Neural progenitor cell (in vitro differentiated cells): ENCODE measurements around the gene EIF3I. TPM values are rescaled to one million over a fixed set of nuclear protein-coding genes. Genes with fewer than 3 reads are reported as not detected.

Experiments
- DNase-seq: peaks from one replicate; pipeline ENCODE4 v3.0.0-alpha.2; 2016; ENCODE audit warnings: low spot score
- H2AFZ ChIP-seq: fragments of 200-600 bp; sonication (generic); replicated peaks from 2 replicates; pipeline ENCODE4 v1.6.1; 2016; ENCODE audit warnings: antibody characterized with exemption
- H3F3A ChIP-seq: fragments of 200-600 bp; sonication (generic); 2 replicates; pipeline ENCODE4 v1.6.1; 2016; ENCODE audit warnings: antibody characterized with exemption, low read depth
- H3K27ac ChIP-seq: fragments of 200-600 bp; sonication (generic); 2 replicates; pipeline ENCODE4 v1.5.1; 2016; ENCODE audit warnings: mild to moderate bottlenecking
- H3K27me3 ChIP-seq: fragments of 200-600 bp; sonication (generic); 2 replicates; pipeline ENCODE4 v1.6.1; 2016; ENCODE audit warnings: mild to moderate bottlenecking, moderate library complexity
- H3K36me3 ChIP-seq: fragments of 200-600 bp; sonication (generic); 2 replicates; pipeline ENCODE4 v1.5.1; 2016
- H3K4me1 ChIP-seq: fragments of 200-600 bp; sonication (generic); 2 replicates; pipeline ENCODE4 v1.6.1; 2016; ENCODE audit warnings: mixed run types
- H3K4me2 ChIP-seq: fragments of 200-600 bp; sonication (generic); 2 replicates; pipeline ENCODE4 v1.6.1; 2016
- H3K4me3 ChIP-seq: fragments of 200-600 bp; sonication (generic); 2 replicates; pipeline ENCODE4 v1.5.1; 2016
- H3K79me2 ChIP-seq: fragments of 200-600 bp; sonication (generic); 2 replicates; pipeline ENCODE4 v1.6.1; 2016; ENCODE audit warnings: low read depth
- H3K9ac ChIP-seq: fragments of 200-600 bp; sonication (generic); 2 replicates; pipeline ENCODE4 v1.6.1; 2016
- H3K9me3 ChIP-seq: fragments of 200-600 bp; sonication (generic); 2 replicates; pipeline ENCODE4 v1.5.1; 2016; ENCODE audit warnings: low read depth
- H4K20me1 ChIP-seq: fragments of 200-600 bp; sonication (generic); 2 replicates; pipeline ENCODE4 v1.6.1; 2016; ENCODE audit warnings: low read depth
- H3K27ac Mint-ChIP-seq: 3 replicates; pipeline ENCODE4 v1.8.0; 2021; ENCODE audit warnings: mixed read lengths
- H3K27me3 Mint-ChIP-seq: 2 replicates; pipeline ENCODE4 v1.8.0; 2022; ENCODE audit warnings: low read depth, mild to moderate bottlenecking, inconsistent platforms, moderate library complexity, mixed read lengths; ENCODE audit not compliant: insufficient read depth
- H3K36me3 Mint-ChIP-seq: 3 replicates; pipeline ENCODE4 v1.8.0; 2021; ENCODE audit warnings: mixed read lengths
- H3K4me1 Mint-ChIP-seq: 3 replicates; pipeline ENCODE4 v1.8.0; 2021; ENCODE audit warnings: mixed read lengths
- H3K4me3 Mint-ChIP-seq: 3 replicates; pipeline ENCODE4 v1.8.0; 2021; ENCODE audit warnings: mild to moderate bottlenecking, moderate library complexity, mixed read lengths
- H3K9me3 Mint-ChIP-seq: 3 replicates; pipeline ENCODE4 v1.8.0; 2020; ENCODE audit warnings: mixed read lengths
- CTCF ChIP-seq: fragments of 200-600 bp; sonication (generic); IDR thresholded peaks from 2 replicates; pipeline ENCODE4 v1.5.1; 2017; ENCODE audit warnings: antibody characterized with exemption, mild to moderate bottlenecking
- EZH2 ChIP-seq: fragments of 200-600 bp; sonication (generic); IDR thresholded peaks from 2 replicates; pipeline ENCODE4 v1.6.1; 2017; ENCODE audit warnings: antibody characterized with exemption, mild to moderate bottlenecking, moderate library complexity
- EZH2phosphoT487 ChIP-seq: fragments of 200-600 bp; sonication (generic); IDR thresholded peaks from 2 replicates; pipeline ENCODE4 v1.6.1; 2017; ENCODE audit warnings: antibody characterized with exemption
- total RNA-seq: library from RNA; depleted of rRNA; stranded (reverse); fragments of >200 nt; gene quantifications from 2 replicates; pipeline ENCODE4 v1.2.3, GENCODE V29; 2015; ENCODE audit warnings: low replicate concordance

The EIF3I gene
- total RNA-seq, 1 donor from 2014 or later = 204 TPM

- Mint-ChIP-seq H3K27me3 (peaks cover 2% of the 10 kb centered on the region), H3K9me3 (no peaks in the 10 kb centered on the region), H3K27ac (no peak overlapping the region), H3K4me3 (no peak overlapping the region), H3K36me3 (peaks cover 54% of the 10 kb centered on the region), H3K4me1 (peaks cover under 1% of the 10 kb centered on the region)
- no peak overlapping the region for H3K9ac ChIP-seq
- TF ChIP-seq CTCF (no peak), EZH2phosphoT487 (no peak), EZH2 (no peak)
- no peaks in the 10 kb centered on the region for H3K9me3 ChIP-seq
- H3K4me1 ChIP-seq = no peaks in the 10 kb centered on the region
- no peak overlapping the region for H3K4me2 ChIP-seq
- H3K27ac ChIP-seq = no peak overlapping the region
- peaks cover 5% of the 10 kb centered on the region for H3K36me3 ChIP-seq
- H4K20me1 ChIP-seq = peaks cover 8% of the 10 kb centered on the region
- H2AFZ ChIP-seq = no peak overlapping the region
- H3F3A ChIP-seq = peaks cover 7% of the 10 kb centered on the region
- no peaks in the 10 kb centered on the region for H3K27me3 ChIP-seq
- no peak for DNase-seq
- peaks cover 6% of the 10 kb centered on the region for H3K79me2 ChIP-seq
- no peak overlapping the region for H3K4me3 ChIP-seq
These were observed 29.8 kb upstream of the EIF3I start for GRCh38 chr1:32192220-32192948.

- Mint-ChIP-seq H3K36me3 (peaks cover 39% of the 10 kb centered on the region), H3K9me3 (no peaks in the 10 kb centered on the region), H3K27ac (no peak overlapping the region), H3K27me3 (no peaks in the 10 kb centered on the region), H3K4me1 (peaks cover 21% of the 10 kb centered on the region), H3K4me3 (no peak overlapping the region)
- H3F3A ChIP-seq = peaks cover 27% of the 10 kb centered on the region
- no peaks in the 10 kb centered on the region for H3K9me3 ChIP-seq
- no peaks in the 10 kb centered on the region for H3K36me3 ChIP-seq
- TF ChIP-seq CTCF (no peak), EZH2phosphoT487 (no peak), EZH2 (no peak)
- peaks cover 18% of the 10 kb centered on the region for H3K4me1 ChIP-seq
- no peaks in the 10 kb centered on the region for H3K27me3 ChIP-seq
- H2AFZ ChIP-seq = no peak overlapping the region
- DNase-seq = no peak
- no peaks in the 10 kb centered on the region for H3K79me2 ChIP-seq
- H3K9ac ChIP-seq = no peak overlapping the region
- no peak overlapping the region for H3K4me2 ChIP-seq
- no peak overlapping the region for H3K4me3 ChIP-seq
- H3K27ac ChIP-seq = no peak overlapping the region
- peaks cover 9% of the 10 kb centered on the region for H4K20me1 ChIP-seq
These were observed 27.2 kb upstream of the EIF3I start for GRCh38 chr1:32194984-32195383.

- no peaks in the 10 kb centered on the region for H3K9me3 Mint-ChIP-seq
- Histone ChIP-seq H3K4me2 (no peak overlapping the region), H2AFZ (no peak overlapping the region), H3K36me3 (no peaks in the 10 kb centered on the region), H3K9me3 (no peaks in the 10 kb centered on the region), H3K4me1 (peaks cover 20% of the 10 kb centered on the region), H3K9ac (no peak overlapping the region), H3K4me3 (no peak overlapping the region), H3K27ac (no peak overlapping the region), H3K79me2 (no peaks in the 10 kb centered on the region), H3F3A (peaks cover 32% of the 10 kb centered on the region), H3K27me3 (no peaks in the 10 kb centered on the region), H4K20me1 (peaks cover 9% of the 10 kb centered on the region)
- H3K4me1 Mint-ChIP-seq = peaks cover 26% of the 10 kb centered on the region
- DNase-seq = no peak
- H3K36me3 Mint-ChIP-seq = peaks cover 36% of the 10 kb centered on the region
- no peaks in the 10 kb centered on the region for H3K27me3 Mint-ChIP-seq
- no peak for TF ChIP-seq EZH2
- TF ChIP-seq CTCF = no peak
- no peak for TF ChIP-seq EZH2phosphoT487
- H3K4me3 Mint-ChIP-seq = no peak overlapping the region
- H3K27ac Mint-ChIP-seq = no peak overlapping the region
These were observed 26.7 kb upstream of the EIF3I start for GRCh38 chr1:32195531-32195930.
